ENCODE data around the gene NHS.

NHS gene

DNA sequence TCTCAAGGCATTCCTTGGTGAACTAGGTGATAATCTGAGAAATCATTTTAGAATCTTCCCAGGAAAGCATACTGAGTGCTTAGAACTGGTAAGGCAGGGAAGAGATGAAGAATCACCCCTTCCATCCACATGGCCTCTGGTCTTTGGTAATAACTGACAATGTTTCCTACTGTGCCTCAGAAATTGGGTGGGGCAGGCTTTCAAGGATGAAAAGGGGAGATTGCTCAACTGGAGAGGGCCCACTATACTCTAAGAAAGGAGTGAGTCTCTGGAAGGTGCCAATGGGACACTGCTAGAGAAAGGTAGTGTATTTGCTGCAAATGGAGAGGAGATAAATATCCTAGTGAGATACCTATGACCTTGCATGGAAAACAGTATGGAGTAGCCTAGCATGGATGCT, 227.2 kb downstream of the NHS start:
- Histone ChIP-seq H4K20me1 (ENCODE audit: insufficient read depth, low read length) (no peaks in the 10 kb centered on the region), H3K4me1 (ENCODE audit: low read length) (no peaks in the 10 kb centered on the region), H3K9me2 (replicated peaks; ENCODE audit: insufficient read depth, low read length) (no peaks in the 10 kb centered on the region), H2AFZ (ENCODE audit: low read length) (no peak overlapping the region), H3K9ac (ENCODE audit: low read length) (no peak overlapping the region), H3K36me3 (replicated peaks; ENCODE audit: insufficient read depth, low read length) (no peaks in the 10 kb centered on the region), H3K27me3 (replicated peaks; ENCODE audit: insufficient read depth, low read length) (no peaks in the 10 kb centered on the region), H3F3A (ENCODE audit: insufficient read depth, low read length) (no peaks in the 10 kb centered on the region), H3K4me3 (ENCODE audit: low read length) (no peak overlapping the region), H3K27ac (ENCODE audit: low read length) (no peak overlapping the region), H3K79me2 (ENCODE audit: low read length) (no peaks in the 10 kb centered on the region), H3K9me3 (replicated peaks; ENCODE audit: insufficient read depth, low read length) (no peaks in the 10 kb centered on the region), H3K4me2 (ENCODE audit: low read depth, low read length) (no peak overlapping the region)
- TF ChIP-seq EZH2 (optimal IDR thresholded peaks at IDR 0.05; ENCODE audit: low read depth, low read length), result no peak
- TF ChIP-seq EZH2phosphoT487 (IDR thresholded peaks at IDR 0.05; ENCODE audit: low read length), result no peak
- TF ChIP-seq, protein P1, sequence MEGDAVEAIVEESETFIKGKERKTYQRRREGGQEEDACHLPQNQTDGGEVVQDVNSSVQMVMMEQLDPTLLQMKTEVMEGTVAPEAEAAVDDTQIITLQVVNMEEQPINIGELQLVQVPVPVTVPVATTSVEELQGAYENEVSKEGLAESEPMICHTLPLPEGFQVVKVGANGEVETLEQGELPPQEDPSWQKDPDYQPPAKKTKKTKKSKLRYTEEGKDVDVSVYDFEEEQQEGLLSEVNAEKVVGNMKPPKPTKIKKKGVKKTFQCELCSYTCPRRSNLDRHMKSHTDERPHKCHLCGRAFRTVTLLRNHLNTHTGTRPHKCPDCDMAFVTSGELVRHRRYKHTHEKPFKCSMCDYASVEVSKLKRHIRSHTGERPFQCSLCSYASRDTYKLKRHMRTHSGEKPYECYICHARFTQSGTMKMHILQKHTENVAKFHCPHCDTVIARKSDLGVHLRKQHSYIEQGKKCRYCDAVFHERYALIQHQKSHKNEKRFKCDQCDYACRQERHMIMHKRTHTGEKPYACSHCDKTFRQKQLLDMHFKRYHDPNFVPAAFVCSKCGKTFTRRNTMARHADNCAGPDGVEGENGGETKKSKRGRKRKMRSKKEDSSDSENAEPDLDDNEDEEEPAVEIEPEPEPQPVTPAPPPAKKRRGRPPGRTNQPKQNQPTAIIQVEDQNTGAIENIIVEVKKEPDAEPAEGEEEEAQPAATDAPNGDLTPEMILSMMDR (IDR thresholded peaks at IDR 0.05; ENCODE audit: low read length), result no peak
- no peak for DNase-seq

DNA sequence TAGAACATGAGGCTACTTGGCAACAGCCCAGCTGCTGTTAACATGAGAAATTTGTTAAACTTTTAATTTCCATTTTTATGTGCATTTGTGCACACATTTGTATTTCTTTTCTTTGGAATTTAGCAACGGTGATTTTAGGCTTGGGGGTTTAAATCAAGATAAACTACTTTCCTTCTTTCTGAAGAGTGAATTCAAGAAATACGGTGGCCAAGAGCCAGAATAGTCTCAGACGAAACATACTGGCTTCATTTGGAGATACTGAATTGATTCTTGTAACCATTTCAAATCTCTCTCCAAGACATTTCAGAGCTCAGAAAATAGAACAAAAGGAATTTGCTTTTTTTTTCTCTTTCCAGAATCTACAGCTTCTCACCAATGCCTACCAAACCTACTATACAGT, 228.2 kb downstream of the NHS start:
- no peak overlapping the region for H3K4me3 ChIP-seq (ENCODE audit: low read length)
- no peak overlapping the region for H2AFZ ChIP-seq (ENCODE audit: low read length)
- no peak for DNase-seq
- H3K79me2 ChIP-seq (ENCODE audit: low read length), result no peaks in the 10 kb centered on the region
- H3K36me3 ChIP-seq (replicated peaks; ENCODE audit: insufficient read depth, low read length), result no peaks in the 10 kb centered on the region
- no peaks in the 10 kb centered on the region for H3K9me2 ChIP-seq (replicated peaks; ENCODE audit: insufficient read depth, low read length)
- no peak overlapping the region for H3K9ac ChIP-seq (ENCODE audit: low read length)
- TF ChIP-seq EZH2 (optimal IDR thresholded peaks at IDR 0.05; ENCODE audit: low read depth, low read length) (no peak), EZH2phosphoT487 (IDR thresholded peaks at IDR 0.05; ENCODE audit: low read length) (no peak)
- TF ChIP-seq, protein P1 (IDR thresholded peaks at IDR 0.05; ENCODE audit: low read length), result no peak
- no peaks in the 10 kb centered on the region for H3F3A ChIP-seq (ENCODE audit: insufficient read depth, low read length)
- H3K4me1 ChIP-seq (ENCODE audit: low read length), result no peaks in the 10 kb centered on the region
- no peak overlapping the region for H3K27ac ChIP-seq (ENCODE audit: low read length)
- no peaks in the 10 kb centered on the region for H3K9me3 ChIP-seq (replicated peaks; ENCODE audit: insufficient read depth, low read length)
- H3K27me3 ChIP-seq (replicated peaks; ENCODE audit: insufficient read depth, low read length), result no peaks in the 10 kb centered on the region
- H3K4me2 ChIP-seq (ENCODE audit: low read depth, low read length), result no peak overlapping the region
- H4K20me1 ChIP-seq (ENCODE audit: insufficient read depth, low read length), result no peaks in the 10 kb centered on the region

DNA sequence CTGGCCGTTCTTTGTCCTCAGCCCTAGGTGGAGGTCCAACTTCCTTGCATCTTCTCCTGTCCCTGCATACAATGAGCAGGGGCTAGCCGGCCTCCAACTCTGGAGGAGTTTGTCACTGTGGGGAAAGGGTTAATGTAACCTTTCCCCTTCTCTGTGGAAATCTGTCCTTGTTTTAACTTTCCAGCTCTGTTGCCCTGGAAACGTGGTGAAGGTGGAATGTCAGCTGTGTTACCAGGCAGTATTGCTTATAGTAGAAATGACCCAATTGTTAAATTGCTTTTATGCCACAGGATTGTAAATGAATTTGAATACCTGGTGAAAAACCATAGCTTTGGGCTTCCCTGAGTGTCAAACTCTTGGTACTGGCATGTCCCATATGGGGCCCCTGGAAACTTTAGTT, 230.7 kb downstream of the NHS start:
- Histone ChIP-seq H3K27me3 (replicated peaks; ENCODE audit: insufficient read depth, low read length) (no peaks in the 10 kb centered on the region), H4K20me1 (ENCODE audit: insufficient read depth, low read length) (no peaks in the 10 kb centered on the region), H3K27ac (ENCODE audit: low read length) (no peak overlapping the region), H3F3A (ENCODE audit: insufficient read depth, low read length) (no peaks in the 10 kb centered on the region), H3K9ac (ENCODE audit: low read length) (no peak overlapping the region), H3K4me1 (ENCODE audit: low read length) (no peaks in the 10 kb centered on the region), H3K4me2 (ENCODE audit: low read depth, low read length) (no peak overlapping the region), H3K36me3 (replicated peaks; ENCODE audit: insufficient read depth, low read length) (no peaks in the 10 kb centered on the region), H3K9me2 (replicated peaks; ENCODE audit: insufficient read depth, low read length) (no peaks in the 10 kb centered on the region), H2AFZ (ENCODE audit: low read length) (no peak overlapping the region), H3K4me3 (ENCODE audit: low read length) (no peak overlapping the region), H3K79me2 (ENCODE audit: low read length) (no peaks in the 10 kb centered on the region), H3K9me3 (replicated peaks; ENCODE audit: insufficient read depth, low read length) (no peaks in the 10 kb centered on the region)
- DNase-seq, result no peak
- TF ChIP-seq, protein P1 (IDR thresholded peaks at IDR 0.05; ENCODE audit: low read length), result no peak
- TF ChIP-seq EZH2phosphoT487 (IDR thresholded peaks at IDR 0.05; ENCODE audit: low read length) (no peak), EZH2 (optimal IDR thresholded peaks at IDR 0.05; ENCODE audit: low read depth, low read length) (no peak)
